H1 (cell line): ENCODE data around the gene SCG5. TPM values are rescaled to one million over a fixed set of nuclear protein-coding genes. Genes with fewer than 3 reads are reported as not detected.

ENCODE experiments used
- ASH2L ChIP-seq: fragments of 200-600, 300-600 bp; sonication (generic); IDR thresholded peaks from one replicate; pipeline ENCODE4 v1.7.1; 2017; ENCODE audit warnings: low read length
- BACH1 ChIP-seq: IDR thresholded peaks from 2 replicates; pipeline ENCODE4 v1.6.1; 2012; ENCODE audit warnings: low read length, improper control_type of control experiment
- BCL11A ChIP-seq, 2 experiments: IDR thresholded peaks; one replicate each; pipeline ENCODE4 v1.6.1; 2011; ENCODE audit warnings: low read depth in 2 of 2, low read length in 2 of 2, mild to moderate bottlenecking in 2 of 2
- HDAC6 ChIP-seq: IDR thresholded peaks from one replicate; pipeline ENCODE4 v1.7.1; 2012; ENCODE audit warnings: low read depth, mild to moderate bottlenecking, inconsistent platforms, low read length, moderate library complexity
- JUN ChIP-seq: IDR thresholded peaks from 2 replicates; pipeline ENCODE4 v1.6.1; 2011; ENCODE audit warnings: low read depth, mild to moderate bottlenecking, improper control_type of control experiment, low read length
- RNF2 ChIP-seq: fragments of 200-900, 300-1000 bp; sonication (generic); IDR thresholded peaks from 2 replicates; pipeline ENCODE4 v1.7.1; 2016; ENCODE audit warnings: borderline replicate concordance, low read depth, mild to moderate bottlenecking, antibody characterized with exemption, low read length; ENCODE audit not compliant: poor library complexity, severe bottlenecking; ENCODE audit errors: missing control alignments
- SP4 ChIP-seq: IDR thresholded peaks from 2 replicates; pipeline ENCODE4 v1.6.1; 2012; ENCODE audit warnings: low read length, inconsistent platforms
- polyA plus RNA-seq, 7 experiments: library from polyadenylated mRNA; depleted of rRNA in 3 of 7; stranded (reverse) in 5 of 7; unstranded in 2 of 7; fragments of >200 nt in 5 of 7; fragments of 200-250 nt in 2 of 7; gene quantifications; 1 replicate in 5 of 7; 2 replicates in 1 of 7; 4 replicates in 1 of 7; pipeline versions ENCODE4 v1.2.1 to v1.2.3, GENCODE V29; 2011 to 2013; ENCODE audit warnings: missing spikeins in 2 of 7, mixed read lengths in 2 of 7
- total RNA-seq: library from RNA; stranded (reverse); fragmentation: NEBNext Ultra II Directional; extraction: Animal tissue kit (Norgen Biotek cat#: 25700); gene quantifications from 2 replicates; pipeline ENCODE4 v1.2.1, GENCODE V29; 2021

The SCG5 gene
- total and polyA plus RNA-seq, 2 of the 8 experiments (the other 6 are each of a cell fraction or from before 2014, with no cell fraction given): 18.7 to 19.9 TPM

DNA sequence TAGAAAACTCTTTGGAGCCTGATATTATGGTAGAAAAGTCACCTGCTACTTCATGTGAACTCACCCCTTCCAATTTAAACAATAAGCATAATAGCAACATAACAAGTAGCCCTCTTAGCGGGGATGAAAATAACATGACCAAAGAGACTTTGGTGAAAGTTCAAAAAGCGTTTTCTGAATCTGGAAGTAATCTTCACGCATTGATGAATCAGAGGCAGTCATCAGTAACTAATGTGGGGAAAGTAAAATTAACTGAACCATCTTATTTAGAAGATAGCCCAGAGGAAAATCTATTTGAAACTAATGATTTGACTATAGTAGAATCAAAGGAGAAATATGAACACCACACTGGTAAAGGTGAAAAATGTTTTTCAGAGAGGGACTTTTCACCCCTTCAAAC, 5.1 kb upstream of the SCG5 start (continued):
- TF ChIP-seq RNF2 (no peak), ASH2L (no peak), BCL11A (IDR thresholded peaks at IDR 0.05; ENCODE audit: low read depth in 2 of 2, low read length in 2 of 2) (no peak), SP4 (no peak), JUN (no peak), HDAC6 (no peak), BACH1 (no peak)
